RWPE1 (cell line): Measurements from ENCODE around the gene PCDHGB5.

Source experiments
- CTCF ChIA-PET: fragments of 350-600 bp; sonication (Branson Sonifier 250); formaldehyde crosslinking; extraction: SDS; loops from one replicate; lab custom pipeline; 2021; lab: Yijun Ruan, JAX
- POLR2A ChIA-PET: fragments of 400-600 bp; formaldehyde crosslinking; extraction: SDS; loops from one replicate; lab custom pipeline; 2020; ENCODE audit warnings: antibody characterized with exemption; ENCODE audit not compliant: low non-redundant PET; lab: Yijun Ruan, JAX
- DNase-seq: peaks from one replicate; pipeline ENCODE4 v3.0.0; 2012; ENCODE audit warnings: low spot score
- H3K27ac ChIP-seq: fragments of 450-650 bp; 2 replicates; pipeline ENCODE4 v1.5.1; 2017
- CTCF ChIP-seq: fragments of 450-650 bp; conservative IDR thresholded peaks from 2 replicates; pipeline ENCODE4 v1.5.1; 2017; ENCODE audit warnings: low read depth, mild to moderate bottlenecking

PCDHGB5 gene

GRCh38 chr5:141356133-141356532 is 41.6 kb upstream of the PCDHGB5 start:
- ChIA-PET CTCF (interaction anchor here (1.0 to 2.6 kb wide), 2 partner anchors 12 to 133 kb away, joined by 3 to 8 read pairs; partner anchors contain the start of genes PCDHB14 and PCDHGA3), POLR2A (no interaction called here)
- no peak overlapping the region for H3K27ac ChIP-seq
- TF ChIP-seq CTCF, result no peak
- no peak for DNase-seq

- POLR2A ChIA-PET, result no interaction called here
- no peak for TF ChIP-seq CTCF
- no peak overlapping the region for H3K27ac ChIP-seq
- CTCF ChIA-PET, result no interaction called here
- DNase-seq, result no peak
These were observed 40.8 kb upstream of the PCDHGB5 start for GRCh38 chr5:141356950-141357349.

- ChIA-PET CTCF (interaction anchor here (0.6 to 2.7 kb wide), 12 partner anchors 10 to 259 kb away, joined by 3 to 16 read pairs (median 4); partner anchors contain the start of genes DIAPH1, PCDHGA1, PCDHGA10 and PCDHGB1), POLR2A (no interaction called here)
- DNase-seq, result peak; percentile 41
- peak within 1 kb of the TSS; percentile 61 for H3K27ac ChIP-seq
- TF ChIP-seq CTCF, result peak; percentile 69
These were observed 37.8 kb upstream of the PCDHGB5 start, which contains the start of gene PCDHGB2 for GRCh38 chr5:141359790-141360426. TSS of gene PCDHGB2 (plus strand) at chr5:141359994. CDS start at chr5:141360136, 142 bp downstream.

GRCh38 chr5:141360685-141361084 is 37.1 kb upstream of the PCDHGB5 start:
- TF ChIP-seq CTCF, result no peak
- no peak overlapping the region for H3K27ac ChIP-seq
- ChIA-PET POLR2A (no interaction called here), CTCF (interaction anchor here (0.6 to 2.7 kb wide), 9 partner anchors 9 to 258 kb away, joined by 3 to 16 read pairs (median 4); partner anchors contain the start of genes DIAPH1, PCDHGA1, PCDHGA10 and PCDHGB1)
- no peak for DNase-seq

- TF ChIP-seq CTCF, result no peak
- POLR2A ChIA-PET, result no interaction called here
- no peak overlapping the region for H3K27ac ChIP-seq
- no peak for DNase-seq
- CTCF ChIA-PET, result no interaction called here
These were observed 35.0 kb upstream of the PCDHGB5 start for GRCh38 chr5:141362719-141363118.

- no peak within 1 kb of the TSS for H3K27ac ChIP-seq
- no peak for DNase-seq
- CTCF ChIA-PET, result interaction anchor here (0.6 to 1.0 kb wide), 4 partner anchors 10 to 1472 kb away, joined by 3 to 4 read pairs (median 4); partner anchors contain the start of gene PCDHGA6
- POLR2A ChIA-PET, result no interaction called here
- TF ChIP-seq CTCF, result no peak
These were observed 33.6 kb upstream of the PCDHGB5 start, which contains the start of gene PCDHGA5 for GRCh38 chr5:141363952-141364660. TSS of gene PCDHGA5 (plus strand) at chr5:141364162. CDS start at chr5:141364331, 169 bp downstream.
